Measurements from ENCODE around the gene USP10.

The USP10 gene

GRCh38 chr16:84825896-84826557 is 126.2 kb downstream of the USP10 start:
- Histone ChIP-seq H3K4me3 (ENCODE audit: low read length) (no peak overlapping the region), H3K9ac (ENCODE audit: low read length) (peak overlapping the region; percentile 16), H3K27ac (ENCODE audit: low read depth, low read length) (peak overlapping the region; percentile 98), H3K4me1 (ENCODE audit: control insufficient read depth, insufficient read depth, low read length) (peaks cover 55% of the 10 kb centered on the region), H3K36me3 (ENCODE audit: control insufficient read depth, insufficient read depth, low read length) (no peaks in the 10 kb centered on the region), H3K27me3 (ENCODE audit: control insufficient read depth, insufficient read depth, low read length) (no peaks in the 10 kb centered on the region)

GRCh38 chr16:84826558-84826941 is 126.8 kb downstream of the USP10 start:
- H3K4me1 ChIP-seq (ENCODE audit: control insufficient read depth, insufficient read depth, low read length), result peaks cover 52% of the 10 kb centered on the region
- H3K36me3 ChIP-seq (ENCODE audit: control insufficient read depth, insufficient read depth, low read length), result no peaks in the 10 kb centered on the region
- no peak overlapping the region for H3K4me3 ChIP-seq (ENCODE audit: low read length)
- peak overlapping the region; percentile 98 for H3K27ac ChIP-seq (ENCODE audit: low read depth, low read length)
- H3K27me3 ChIP-seq (ENCODE audit: control insufficient read depth, insufficient read depth, low read length), result no peaks in the 10 kb centered on the region
- H3K9ac ChIP-seq (ENCODE audit: low read length), result peak overlapping the region; percentile 16

- peak overlapping the region; percentile 12 for H3K4me3 ChIP-seq (ENCODE audit: low read length)
- H3K36me3 ChIP-seq (ENCODE audit: control insufficient read depth, insufficient read depth, low read length), result no peaks in the 10 kb centered on the region
- peak overlapping the region; percentile 53 for H3K9ac ChIP-seq (ENCODE audit: low read length)
- peaks cover 53% of the 10 kb centered on the region for H3K4me1 ChIP-seq (ENCODE audit: control insufficient read depth, insufficient read depth, low read length)
- peak overlapping the region; percentile 98 for H3K27ac ChIP-seq (ENCODE audit: low read depth, low read length)
- H3K27me3 ChIP-seq (ENCODE audit: control insufficient read depth, insufficient read depth, low read length), result no peaks in the 10 kb centered on the region
Measured at GRCh38 chr16:84827131-84827574, 127.4 kb downstream of the USP10 start.

- peak overlapping the region; percentile 18 for H3K4me3 ChIP-seq (ENCODE audit: low read length)
- H3K4me1 ChIP-seq (ENCODE audit: control insufficient read depth, insufficient read depth, low read length), result peaks cover 52% of the 10 kb centered on the region
- no peaks in the 10 kb centered on the region for H3K36me3 ChIP-seq (ENCODE audit: control insufficient read depth, insufficient read depth, low read length)
- H3K27me3 ChIP-seq (ENCODE audit: control insufficient read depth, insufficient read depth, low read length), result no peaks in the 10 kb centered on the region
- peak overlapping the region; percentile 98 for H3K27ac ChIP-seq (ENCODE audit: low read depth, low read length)
- H3K9ac ChIP-seq (ENCODE audit: low read length), result no peak overlapping the region
Measured at GRCh38 chr16:84827897-84828296, 128.1 kb downstream of the USP10 start.

GRCh38 chr16:84828322-84828721 is 128.5 kb downstream of the USP10 start:
- Histone ChIP-seq H3K4me1 (ENCODE audit: control insufficient read depth, insufficient read depth, low read length) (peaks cover 56% of the 10 kb centered on the region), H3K36me3 (ENCODE audit: control insufficient read depth, insufficient read depth, low read length) (no peaks in the 10 kb centered on the region), H3K4me3 (ENCODE audit: low read length) (no peak overlapping the region), H3K27me3 (ENCODE audit: control insufficient read depth, insufficient read depth, low read length) (no peaks in the 10 kb centered on the region), H3K9ac (ENCODE audit: low read length) (no peak overlapping the region), H3K27ac (ENCODE audit: low read depth, low read length) (peak overlapping the region; percentile 98)

All from rectal smooth muscle tissue (tissue), 1 donor.